DND-41 (cell line): ENCODE data around the gene ZNF574.

Experiments
- EZH2 ChIP-seq: IDR thresholded peaks from 3 replicates; pipeline ENCODE4 v1.6.1; 2012; ENCODE audit warnings: borderline replicate concordance, low read depth, mild to moderate bottlenecking, moderate library complexity, low read length, inconsistent platforms; ENCODE audit not compliant: severe bottlenecking
- TF ChIP-seq, protein P1 (sequence below): IDR thresholded peaks from 2 replicates; pipeline ENCODE4 v1.5.1; 2012; ENCODE audit warnings: borderline replicate concordance, low read length, moderate library complexity, mild to moderate bottlenecking; ENCODE audit not compliant: poor library complexity, severe bottlenecking; ENCODE audit errors: extremely low read depth

DNA sequence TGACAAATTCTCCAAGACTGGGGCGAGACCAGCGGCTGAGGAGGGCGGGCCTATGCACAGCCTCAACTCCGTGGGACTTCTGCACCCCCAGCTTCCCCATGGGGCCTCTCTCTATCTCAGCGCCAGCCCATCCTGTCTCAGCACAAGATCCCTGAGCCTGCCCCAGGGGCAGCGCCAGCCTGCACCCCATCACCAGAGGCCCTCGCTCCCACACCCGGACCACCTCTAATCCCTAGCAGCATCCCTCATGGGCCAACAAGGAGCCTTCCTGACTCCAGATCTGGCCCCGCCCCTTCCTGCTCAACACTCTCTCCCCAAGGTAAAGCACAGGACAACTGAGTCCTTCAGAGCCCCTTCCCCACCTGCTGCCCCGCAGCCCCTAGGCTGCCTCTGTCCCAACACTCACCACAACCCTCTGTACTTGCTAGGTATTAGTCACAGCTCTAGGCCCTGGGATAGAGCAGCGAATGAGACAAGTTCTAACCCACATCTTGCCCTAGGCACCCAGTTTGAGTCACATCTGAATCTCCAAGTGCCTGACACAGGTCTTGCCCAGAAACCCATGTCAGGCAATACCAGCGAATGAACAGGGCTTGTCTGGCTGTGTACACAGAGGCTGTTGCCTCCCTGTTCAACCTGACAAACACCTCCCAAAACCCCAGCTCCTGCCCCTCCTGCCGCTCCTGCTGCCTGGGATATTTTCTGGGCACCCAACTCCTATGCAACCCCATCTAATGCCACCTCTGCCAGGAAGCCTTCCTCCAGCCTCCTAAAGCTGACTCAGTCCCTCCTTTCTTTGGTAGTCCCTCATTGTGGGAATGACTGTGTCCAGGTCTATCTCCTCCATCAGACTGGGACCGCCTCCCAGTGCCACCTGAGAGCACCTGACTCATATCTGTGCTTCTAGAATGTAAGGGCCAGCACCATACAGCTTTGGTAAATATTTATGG, 24.5 kb upstream of the ZNF574 start:
- TF ChIP-seq EZH2: no peak
- TF ChIP-seq, protein P1, sequence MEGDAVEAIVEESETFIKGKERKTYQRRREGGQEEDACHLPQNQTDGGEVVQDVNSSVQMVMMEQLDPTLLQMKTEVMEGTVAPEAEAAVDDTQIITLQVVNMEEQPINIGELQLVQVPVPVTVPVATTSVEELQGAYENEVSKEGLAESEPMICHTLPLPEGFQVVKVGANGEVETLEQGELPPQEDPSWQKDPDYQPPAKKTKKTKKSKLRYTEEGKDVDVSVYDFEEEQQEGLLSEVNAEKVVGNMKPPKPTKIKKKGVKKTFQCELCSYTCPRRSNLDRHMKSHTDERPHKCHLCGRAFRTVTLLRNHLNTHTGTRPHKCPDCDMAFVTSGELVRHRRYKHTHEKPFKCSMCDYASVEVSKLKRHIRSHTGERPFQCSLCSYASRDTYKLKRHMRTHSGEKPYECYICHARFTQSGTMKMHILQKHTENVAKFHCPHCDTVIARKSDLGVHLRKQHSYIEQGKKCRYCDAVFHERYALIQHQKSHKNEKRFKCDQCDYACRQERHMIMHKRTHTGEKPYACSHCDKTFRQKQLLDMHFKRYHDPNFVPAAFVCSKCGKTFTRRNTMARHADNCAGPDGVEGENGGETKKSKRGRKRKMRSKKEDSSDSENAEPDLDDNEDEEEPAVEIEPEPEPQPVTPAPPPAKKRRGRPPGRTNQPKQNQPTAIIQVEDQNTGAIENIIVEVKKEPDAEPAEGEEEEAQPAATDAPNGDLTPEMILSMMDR: no peak
